HG03039 (cell line): Measurements from ENCODE around the gene YIPF4.
A peak's percentile ranks its signal among the peaks of the same experiment; 100 is the strongest.
"Not testable (repeated sequence)": the region's sequence is repeated elsewhere in the genome, so short reads cannot be mapped to it uniquely, and the experiment has no call there.

ENCODE experiments used
- ATAC-seq: cut with Tn5 transposase; IDR thresholded peaks from one replicate; pipeline ENCODE4 v1.9.1; 2021; ENCODE audit warnings: mild to moderate bottlenecking, moderate library complexity; ENCODE audit not compliant: unreplicated experiment

YIPF4 gene

DNA sequence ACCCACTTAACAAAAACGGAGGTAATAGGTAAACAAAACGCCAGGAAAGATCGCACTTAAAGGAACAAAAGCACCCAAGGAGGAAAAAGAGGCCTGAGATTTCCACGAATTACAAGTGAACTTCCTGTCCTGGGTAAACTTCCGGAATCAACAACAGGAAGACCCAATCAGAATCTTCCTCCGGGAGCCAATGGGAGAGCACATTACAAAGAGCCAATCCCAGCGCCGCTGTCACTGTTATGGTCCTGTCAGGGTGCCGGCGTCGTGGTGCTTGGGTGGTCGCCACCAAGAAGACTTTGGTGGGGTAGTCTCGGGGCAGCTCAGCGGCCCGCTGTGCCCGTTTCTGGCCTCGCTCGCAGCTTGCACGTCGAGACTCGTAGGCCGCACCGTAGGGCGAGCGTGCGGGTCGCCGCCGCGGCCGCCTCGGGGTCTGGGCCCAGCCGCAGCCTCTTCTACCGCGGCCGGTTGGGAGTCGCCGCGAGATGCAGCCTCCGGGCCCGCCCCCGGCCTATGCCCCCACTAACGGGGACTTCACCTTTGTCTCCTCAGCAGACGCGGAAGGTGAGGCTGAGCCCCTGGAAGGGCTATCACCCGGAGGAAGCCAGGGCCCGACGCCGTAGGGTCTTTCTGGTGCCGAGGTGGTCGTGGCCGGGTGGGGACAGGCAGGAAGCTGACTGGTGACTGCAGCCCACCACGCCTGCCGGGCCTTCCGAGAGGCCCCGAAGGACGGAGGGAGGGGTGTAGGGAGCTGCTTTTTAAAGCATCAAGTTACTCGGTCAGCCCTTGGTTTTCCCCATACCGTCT, at the start of gene YIPF4:
YIPF4 (plus strand) TSS at position 231 of the 804 bp plus-strand sequence; CDS start at position 483, 252 bp downstream.
- ATAC-seq: peak; percentile 96

DNA sequence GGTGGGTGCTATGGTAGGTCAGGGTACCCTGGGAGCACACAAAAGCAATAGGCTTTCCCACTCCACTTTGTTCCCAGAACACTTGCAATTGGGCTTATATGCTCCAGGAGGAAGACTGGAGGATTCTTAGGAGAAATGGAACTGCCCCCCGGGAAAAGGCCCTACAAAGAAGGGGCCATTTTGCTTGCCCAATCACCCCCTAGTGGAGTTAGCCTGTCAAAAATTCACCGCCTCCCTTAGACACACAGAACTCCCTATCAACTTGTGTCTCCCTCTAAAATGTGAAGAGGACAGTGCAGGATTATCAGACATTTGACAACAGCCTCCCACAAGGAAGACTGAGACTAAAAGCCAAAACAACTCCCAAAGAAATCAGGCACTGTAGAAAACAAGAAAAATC, 49.5 kb upstream of the YIPF4 start:
- ATAC-seq: no peak

DNA sequence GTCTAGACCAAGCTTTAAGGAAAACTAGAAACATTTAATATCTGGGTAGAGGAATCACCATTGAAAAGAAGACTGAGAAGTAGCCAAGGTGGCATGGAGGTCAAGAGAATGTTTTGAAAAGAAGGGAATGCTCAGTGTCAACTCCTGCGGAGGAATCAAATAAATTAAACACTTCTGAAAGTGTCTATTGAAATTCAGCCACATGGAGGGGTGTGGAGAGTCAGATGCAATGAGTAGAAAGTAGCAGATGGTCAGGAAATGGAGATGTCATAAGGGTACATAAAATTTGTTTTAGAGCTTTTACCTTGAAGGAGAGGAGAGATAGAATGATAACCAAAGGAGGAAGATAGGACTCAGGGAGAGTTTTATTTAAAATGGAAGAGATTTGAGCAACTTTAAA, 48.1 kb upstream of the YIPF4 start:
- no peak for ATAC-seq

DNA sequence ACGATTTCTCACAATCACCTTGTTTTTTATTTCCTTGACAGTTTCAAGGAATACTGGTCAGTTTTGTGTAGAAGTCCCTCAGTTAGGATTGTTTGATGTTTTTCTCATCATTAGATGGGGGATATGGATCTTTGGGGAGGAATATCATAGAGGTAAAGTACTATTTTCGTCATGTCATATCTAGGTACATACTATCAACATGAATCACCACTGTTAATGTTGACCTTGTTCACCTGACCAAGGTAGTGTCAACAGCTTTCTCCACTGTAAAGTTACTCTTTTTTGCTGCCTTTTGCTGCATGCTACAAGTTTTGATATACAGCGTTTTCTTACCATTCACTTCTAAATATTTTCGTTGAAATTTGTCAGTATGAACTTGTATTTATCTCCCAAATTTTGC, 45.7 kb upstream of the YIPF4 start:
- no peak for ATAC-seq

DNA sequence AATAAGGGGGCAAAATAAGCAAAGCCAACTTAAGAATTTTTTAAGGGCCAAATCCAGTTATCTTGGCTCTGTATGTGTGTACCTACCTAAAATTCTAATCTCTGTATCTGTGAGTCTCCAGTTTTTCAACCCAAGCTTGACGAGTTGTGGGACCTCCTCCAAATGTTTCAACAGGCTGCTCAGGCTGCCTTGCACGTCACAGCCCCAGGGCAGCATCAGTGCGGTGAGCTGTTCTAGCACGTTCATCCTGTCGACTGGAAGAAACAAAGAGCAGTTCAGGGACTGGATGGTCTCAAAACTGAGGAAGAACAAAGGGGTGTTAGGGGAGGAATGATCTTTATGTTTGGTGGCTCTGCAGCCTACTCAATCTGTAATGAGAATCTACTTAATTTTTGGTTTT, 42.4 kb upstream of the YIPF4 start:
- ATAC-seq: no peak

DNA sequence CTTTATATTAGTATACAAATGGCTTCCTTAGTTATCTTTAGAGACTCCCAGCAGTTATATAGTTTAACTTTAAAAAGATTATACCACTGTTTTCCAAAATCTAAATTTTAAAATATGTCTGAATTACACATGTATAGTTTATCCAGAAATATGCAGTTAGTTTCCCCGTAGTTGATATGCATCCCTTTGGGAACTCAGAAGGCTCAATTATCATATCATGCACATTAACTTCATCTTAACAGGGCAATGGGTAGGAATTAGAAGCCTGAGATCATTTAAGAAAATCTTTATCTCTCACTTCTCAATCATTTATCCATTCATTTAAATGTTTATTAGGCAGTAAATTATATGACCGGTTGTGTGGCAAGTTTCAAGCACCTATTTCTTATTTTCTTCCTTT, 40.2 kb upstream of the YIPF4 start:
- ATAC-seq: no peak

DNA sequence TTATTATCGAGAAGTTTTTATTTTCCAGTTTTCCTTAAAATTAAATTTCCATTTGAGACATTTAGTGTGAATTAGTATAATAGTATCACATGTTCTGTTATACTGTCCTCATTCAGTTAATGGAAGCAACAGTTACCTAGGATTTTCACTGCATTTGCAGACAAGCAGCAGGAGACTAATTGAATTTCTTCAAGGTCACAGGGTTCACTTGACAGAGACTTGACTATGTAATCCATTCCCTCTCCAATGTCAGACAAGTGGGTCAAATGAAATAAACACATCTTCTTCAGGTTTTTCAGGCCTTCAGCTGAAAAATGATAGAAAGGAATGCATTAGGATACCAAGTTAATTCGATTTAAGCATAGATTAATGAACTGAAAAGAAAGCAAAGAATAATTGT, 39.7 kb upstream of the YIPF4 start:
- ATAC-seq: no peak

DNA sequence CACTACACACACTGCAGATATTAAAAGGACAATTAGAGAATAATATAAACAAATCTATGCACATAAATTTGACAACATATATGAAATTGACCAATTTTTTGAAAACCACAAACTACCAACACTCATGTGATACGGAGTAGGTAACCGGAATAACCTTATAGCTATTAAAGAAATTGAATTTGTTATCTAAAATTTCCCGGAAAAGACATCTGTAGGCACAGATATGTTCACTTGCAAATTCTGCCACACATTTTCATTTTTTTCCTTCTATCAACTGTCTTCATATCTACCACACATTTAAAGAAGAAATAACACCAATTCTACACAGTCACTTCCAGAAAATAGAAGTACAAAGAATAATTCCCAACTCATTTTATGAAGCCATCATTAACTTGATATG, 35.4 kb upstream of the YIPF4 start:
- no peak for ATAC-seq

DNA sequence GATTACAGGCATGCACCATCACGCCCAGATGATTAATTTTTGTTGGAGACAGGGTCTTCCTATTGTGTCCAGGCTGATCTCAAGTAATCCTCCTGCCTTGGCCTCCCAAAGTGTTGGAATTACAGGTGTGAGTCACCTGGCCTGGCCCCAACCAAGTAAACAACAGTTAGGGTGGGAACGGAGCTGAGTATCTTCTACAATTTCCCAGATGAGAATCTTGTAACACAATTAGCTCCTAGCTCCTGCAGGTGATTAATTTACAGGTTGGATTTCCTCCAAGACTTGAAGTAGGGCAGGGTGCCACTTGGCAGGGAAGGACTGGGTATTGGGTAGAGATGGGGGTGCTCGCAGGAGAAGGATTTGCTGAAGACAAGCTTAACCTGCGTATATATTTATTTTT, 30.8 kb upstream of the YIPF4 start:
- no peak for ATAC-seq

DNA sequence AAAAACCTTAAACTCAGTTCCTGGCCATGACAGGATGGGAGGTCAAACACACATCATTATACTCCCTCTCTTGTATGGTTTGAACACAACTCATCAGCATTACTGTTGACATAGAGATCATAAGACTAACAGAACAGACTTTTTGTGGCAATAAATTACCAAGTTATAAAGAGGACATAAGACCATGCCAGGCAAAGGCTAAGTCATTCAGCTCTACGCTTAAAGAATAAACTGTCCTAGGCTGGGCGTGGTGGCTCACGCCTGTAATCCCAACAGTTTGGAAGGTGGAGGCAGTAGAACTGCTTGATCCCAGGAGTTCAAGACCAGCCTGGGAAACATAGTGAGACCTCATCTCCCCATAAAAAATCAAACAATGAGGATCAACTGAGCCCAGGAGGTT, 29.4 kb upstream of the YIPF4 start:
- no peak for ATAC-seq

DNA sequence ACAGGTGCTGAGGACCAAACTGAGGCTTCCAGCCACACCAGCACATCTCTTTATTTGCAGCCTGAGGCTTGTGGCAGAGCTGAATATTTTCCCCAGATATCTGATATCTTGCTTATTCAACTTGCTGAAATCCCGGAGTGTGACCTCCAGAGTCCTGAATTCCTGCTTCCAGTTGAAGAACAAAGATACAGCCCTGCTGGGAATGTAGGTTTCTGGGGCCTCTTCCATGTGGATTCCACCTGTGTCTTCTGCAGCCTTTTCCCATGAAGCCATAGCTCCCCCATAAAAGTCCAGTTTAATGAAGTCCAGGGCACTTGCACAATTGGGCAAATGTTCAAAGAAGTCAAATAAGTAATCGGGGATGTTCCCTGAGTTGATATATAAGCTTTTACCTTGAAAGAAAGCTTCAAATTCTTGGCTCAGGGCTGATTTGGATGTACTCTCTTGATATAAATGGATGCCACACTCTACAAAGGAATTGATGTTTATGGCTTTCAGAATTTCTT, 27.9 kb upstream of the YIPF4 start:
- no peak for ATAC-seq

DNA sequence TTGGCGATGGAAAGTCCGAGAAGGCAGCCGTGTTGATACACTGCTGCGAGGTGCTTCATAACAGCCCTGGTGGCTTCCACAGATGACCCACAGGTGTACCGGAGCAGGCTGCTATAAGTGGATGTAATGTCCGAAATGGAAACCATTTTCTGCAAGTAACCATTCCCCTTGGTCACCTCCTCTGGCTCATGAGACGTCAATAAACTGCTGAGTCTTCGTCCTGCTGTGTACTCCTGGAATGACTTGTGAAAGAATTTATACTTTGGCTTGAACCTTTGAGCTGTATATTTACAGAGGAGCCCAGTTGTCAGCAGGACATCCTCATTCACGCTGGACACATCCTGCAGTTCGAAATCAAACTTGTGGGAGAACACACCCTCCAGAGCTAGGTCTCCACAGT, 27.4 kb upstream of the YIPF4 start:
- ATAC-seq: no peak

DNA sequence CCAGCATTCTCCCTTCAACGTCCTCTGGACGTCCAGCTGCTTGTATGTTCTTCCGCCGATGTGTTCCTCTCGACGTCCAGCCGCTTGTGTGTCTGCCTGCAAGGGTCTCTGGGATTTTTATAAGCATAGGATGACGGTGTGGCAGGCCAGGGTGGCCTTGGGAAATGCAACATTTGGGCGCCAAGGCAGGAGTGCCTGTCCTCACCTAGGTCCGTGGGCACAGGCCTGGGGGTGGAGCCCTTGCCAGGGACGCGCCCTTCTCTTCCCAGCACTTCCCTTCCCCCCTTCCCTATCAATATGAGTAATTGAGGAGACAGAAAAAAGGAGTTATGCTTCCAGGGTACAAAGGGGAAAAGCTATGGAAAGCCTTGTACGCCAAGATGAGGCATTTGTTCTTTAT, 19.5 kb upstream of the YIPF4 start:
- no peak for ATAC-seq

DNA sequence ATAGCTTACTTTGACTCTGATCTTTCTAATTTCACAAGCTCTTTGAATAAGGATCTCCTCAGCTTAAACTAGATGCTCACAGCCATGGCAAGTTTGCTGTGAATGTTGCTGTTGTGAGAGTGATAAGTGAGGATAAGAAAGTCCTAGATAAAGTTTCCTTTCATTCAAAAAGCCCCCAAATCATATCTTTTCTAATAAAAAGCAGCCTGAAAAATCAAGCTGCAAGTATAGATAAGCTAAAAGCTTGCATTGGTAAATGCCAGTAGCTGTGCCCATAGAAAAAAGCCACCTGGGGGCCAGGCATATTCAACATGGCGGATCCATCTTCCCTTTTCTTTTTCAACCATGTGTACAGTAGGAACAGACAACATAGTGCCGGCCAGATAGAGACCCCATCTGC, 17.3 kb upstream of the YIPF4 start:
- ATAC-seq: no peak

DNA sequence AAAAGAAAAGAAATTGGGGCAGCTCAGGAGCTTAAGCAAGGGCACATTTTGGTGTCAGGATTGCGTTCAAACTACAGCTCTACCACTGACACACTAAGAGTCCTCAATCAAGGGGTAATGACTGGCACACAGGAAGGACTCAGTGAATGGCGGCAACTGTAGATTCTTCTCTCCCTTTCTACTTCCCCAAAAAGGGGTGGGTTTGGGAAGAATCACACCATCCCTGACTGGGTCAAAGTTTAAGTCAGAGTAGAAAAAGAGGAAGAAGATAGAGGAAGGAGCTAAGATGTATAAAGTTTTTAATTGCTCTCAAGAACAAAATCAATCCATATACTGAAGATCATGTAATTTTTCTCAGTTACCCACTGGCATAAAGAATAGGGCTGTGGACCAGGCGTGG, 15.6 kb upstream of the YIPF4 start:
- ATAC-seq: no peak

DNA sequence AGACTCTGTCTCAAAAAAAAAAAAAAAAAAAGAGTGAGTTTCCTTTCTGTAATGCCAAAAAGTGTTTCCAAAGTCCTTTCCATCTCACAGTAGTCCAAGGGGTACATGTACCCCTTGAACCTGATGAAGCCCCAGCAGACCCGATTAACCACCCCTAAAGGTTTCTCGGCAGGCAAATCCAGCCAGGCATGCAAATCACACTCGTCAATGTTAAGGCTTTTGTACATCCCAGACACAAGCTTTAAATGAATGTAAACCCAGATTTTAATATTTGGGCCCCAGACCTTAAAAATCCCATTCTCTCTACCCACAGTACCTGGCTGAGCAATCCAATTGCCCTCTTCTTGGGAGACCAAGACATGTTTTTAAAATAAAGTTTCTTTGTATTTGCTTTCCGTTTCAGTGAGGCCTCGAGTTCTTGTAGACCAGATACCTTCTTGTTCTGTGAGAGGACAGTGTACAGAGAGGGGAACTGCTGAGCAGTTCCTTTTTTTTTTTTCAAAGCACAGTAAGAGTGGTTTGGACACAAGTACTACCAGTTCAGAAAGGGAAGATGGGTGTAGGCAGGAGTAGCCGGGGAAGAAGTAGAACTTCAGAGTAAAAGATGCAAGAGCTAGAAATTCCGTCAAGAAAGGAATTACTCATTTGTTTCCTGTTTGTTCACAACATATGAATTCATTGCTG, 13.1 kb upstream of the YIPF4 start, which contains the start of gene NLRC4:
NLRC4 (minus strand) TSS at position 465 of the 684 bp plus-strand sequence. CDS start 8,111 bp downstream, outside the sequence.
- ATAC-seq: peak; percentile 83

DNA sequence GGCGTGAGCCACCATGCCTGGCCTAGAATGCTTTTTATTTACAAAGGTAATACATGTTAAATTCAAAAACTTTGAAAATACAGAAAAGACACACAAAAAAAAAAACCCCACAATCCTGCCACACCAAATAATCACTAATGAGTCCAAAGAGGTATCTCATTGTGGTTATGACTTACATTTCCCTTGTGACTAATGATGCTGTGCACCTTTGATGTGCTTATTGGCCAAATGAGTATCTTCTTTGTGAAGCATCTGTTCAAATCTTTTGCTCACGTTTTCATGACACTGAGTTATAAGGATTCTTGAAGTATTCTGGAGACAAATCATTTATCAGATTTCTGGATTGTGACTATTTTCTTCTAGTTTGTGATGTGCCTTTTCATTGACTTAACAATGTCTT, 6.6 kb upstream of the YIPF4 start:
- ATAC-seq: no peak

DNA sequence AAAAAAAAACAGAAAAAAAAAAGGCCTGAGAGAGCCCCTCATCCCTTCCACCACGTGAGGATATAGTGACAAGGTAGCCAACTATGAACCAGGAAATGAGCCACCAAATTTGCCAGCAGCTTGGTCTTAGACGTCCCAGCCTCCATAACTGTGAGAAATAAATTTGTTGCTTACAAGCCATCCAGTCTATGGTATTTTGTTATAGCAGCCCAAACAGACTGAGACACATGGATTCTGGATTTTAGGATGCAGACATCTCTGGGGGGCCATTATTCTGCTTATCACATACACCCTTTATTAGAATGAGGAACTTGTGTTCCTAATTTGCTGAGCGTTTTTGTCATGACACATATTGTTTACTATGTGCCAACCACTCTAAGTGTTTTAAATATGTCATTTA, 5.4 kb upstream of the YIPF4 start:
- no peak for ATAC-seq

DNA sequence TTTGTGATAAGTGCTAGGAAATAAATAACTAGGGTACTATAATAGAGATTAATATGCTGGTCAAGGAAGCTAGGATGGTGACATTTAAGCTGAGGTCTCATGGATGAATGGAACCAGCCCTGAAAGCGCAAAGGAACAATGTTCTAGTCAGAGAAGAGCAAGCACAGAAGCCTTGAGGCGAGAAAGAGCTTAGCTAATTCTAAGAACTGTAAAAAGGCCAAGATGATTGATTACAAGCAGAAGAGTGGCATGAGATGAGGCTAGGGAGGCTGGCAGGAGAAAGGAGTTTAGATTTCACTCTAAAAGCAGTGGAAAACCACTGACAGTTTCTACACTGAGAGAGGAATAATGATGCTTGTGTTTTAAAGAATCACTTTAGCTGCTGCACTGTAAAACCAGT, 3.4 kb upstream of the YIPF4 start:
- no peak for ATAC-seq

DNA sequence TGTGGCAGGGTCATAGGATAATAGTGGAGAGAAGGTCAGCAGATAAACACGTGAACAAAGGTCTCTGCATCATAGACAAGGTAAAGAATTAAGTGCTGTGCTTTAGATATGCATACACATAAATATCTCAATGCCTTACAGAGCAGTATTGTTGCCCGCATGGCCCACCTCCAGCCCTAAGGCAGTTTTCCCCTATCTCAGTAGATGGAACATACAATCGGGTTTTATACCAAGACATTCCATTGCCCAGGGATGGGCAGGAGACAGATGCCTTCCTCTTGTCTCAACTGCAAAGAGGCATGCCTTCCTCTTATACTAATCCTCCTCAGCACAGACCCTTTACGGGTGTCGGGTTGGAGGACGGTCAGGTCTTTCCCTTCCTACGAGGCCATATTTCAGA, 1.9 kb upstream of the YIPF4 start:
- not testable (repeated sequence) for ATAC-seq

DNA sequence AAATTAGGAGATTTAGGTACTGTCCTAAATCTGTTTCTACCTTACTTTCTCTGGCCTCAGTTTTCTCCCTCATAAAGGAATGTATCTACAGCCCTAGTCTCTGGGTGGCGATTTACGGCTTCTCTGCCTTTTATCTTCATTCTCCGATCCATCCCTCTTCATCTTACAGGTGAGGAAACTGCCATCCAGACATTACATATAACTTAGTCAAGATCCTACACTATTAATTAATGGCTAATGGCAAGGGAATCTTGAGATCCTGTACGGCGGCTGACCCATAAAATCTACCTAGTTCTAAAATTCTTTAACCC, 386 bp upstream of the YIPF4 start:
- ATAC-seq: no peak

DNA sequence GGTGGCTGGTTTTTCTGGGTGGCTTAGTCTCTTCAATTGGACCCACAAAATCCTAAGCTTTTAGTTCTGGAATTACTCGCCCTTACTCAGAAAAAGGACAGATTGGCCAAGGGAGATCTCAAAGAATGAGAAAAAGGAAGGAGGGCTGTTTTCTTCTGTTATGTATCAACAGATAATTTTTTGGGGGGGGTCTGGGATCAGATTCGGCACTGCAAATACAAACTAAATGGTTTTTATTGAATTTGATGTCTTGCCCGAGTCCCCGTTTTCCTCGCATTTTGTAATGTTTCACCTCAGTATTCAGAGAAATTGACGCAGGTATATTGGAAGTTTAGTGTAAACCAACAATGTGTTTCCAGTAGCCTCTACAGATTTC, 762 bp downstream of the YIPF4 start:
- no peak for ATAC-seq
